Skeletal muscle tissue (tissue), 4 donors: Measurements from ENCODE around the gene BRD3OS. TPM values are rescaled to one million over a fixed set of nuclear protein-coding genes. Genes with fewer than 3 reads are reported as not detected.
A peak's percentile ranks its signal among the peaks of the same experiment; 100 is the strongest.

ENCODE experiments used
- H3K27ac ChIP-seq: one replicate; pipeline ENCODE4 v1.7.0; 2013; ENCODE audit warnings: mild to moderate bottlenecking, low read depth, low read length, inconsistent platforms
- H3K27me3 ChIP-seq, 3 donors: one replicate each; pipeline ENCODE4 v1.7.0; 2013; ENCODE audit warnings: low read length in 3 of 3; ENCODE audit not compliant: control insufficient read depth in 3 of 3, insufficient read depth in 3 of 3
- H3K36me3 ChIP-seq, 3 donors: one replicate each; pipeline ENCODE4 v1.7.0; 2013; ENCODE audit warnings: low read length in 3 of 3; ENCODE audit not compliant: control insufficient read depth in 3 of 3, insufficient read depth in 3 of 3
- H3K4me1 ChIP-seq, 3 donors: one replicate each; pipeline ENCODE4 v1.7.0; 2013; ENCODE audit warnings: low read length in 3 of 3, mild to moderate bottlenecking in 3 of 3; ENCODE audit not compliant: control insufficient read depth in 3 of 3, insufficient read depth in 3 of 3
- H3K4me3 ChIP-seq, 3 donors: one replicate each; pipeline ENCODE4 v1.7.0; 2013; ENCODE audit warnings: low read length in 3 of 3
- H3K9ac ChIP-seq, 3 donors: one replicate each; pipeline ENCODE4 v1.7.0; 2013; ENCODE audit warnings: low read length in 3 of 3, mild to moderate bottlenecking in 3 of 3, moderate library complexity in 2 of 3, low read depth in 1 of 3
- H3K9me3 ChIP-seq, 3 donors: one replicate each; pipeline ENCODE4 v1.7.0; 2013; ENCODE audit warnings: low read length in 3 of 3; ENCODE audit not compliant: control insufficient read depth in 3 of 3
- total RNA-seq: library from RNA; depleted of rRNA; stranded (reverse); fragments of >200 nt; gene quantifications from one replicate; pipeline ENCODE4 v1.2.3, GENCODE V29; 2014
- donor health status: Osteomylitis.

BRD3OS gene
- total RNA-seq, 1 donor from 2014 or later, result 3.7 TPM

DNA sequence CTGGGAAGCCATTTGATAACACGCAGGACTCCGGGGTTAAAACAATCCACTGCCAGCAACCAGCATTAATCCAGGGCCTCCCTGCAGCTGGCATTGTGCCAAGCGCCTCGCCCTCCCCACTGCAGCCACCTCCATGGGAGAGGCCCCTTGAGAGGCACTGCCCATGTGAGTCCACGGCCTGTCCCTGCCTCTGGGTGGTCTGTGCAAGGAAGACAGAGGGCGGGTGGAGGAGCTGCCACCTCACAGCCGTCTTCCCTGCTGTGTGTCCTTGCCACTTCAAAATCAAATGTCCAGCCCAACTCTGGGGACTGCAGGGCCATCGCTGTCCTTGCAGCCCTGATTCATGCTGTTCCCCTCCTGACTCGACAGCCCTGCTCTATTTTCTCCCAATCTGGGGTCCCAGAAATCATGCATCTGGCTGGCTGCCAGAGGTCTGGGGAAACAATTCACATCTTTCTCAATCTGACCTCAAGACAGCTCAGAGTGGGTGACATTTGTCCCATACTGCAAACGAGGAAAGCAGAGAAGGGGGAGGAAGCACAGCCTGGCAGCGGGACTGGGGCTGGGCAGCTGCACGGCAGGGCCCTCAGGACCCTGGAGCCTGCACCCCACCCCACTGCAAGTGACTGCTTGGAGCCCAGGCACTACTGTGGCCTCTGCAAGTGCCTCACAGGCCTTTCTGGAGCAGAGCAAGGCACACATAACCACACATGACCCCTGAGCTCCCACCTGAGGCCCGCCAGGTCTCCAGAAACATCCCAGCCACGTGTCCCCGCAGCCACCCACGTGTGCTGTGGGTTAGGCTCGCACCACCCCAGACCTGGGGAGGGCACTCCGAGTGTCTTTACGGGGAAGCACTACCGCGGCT, 15.7 kb downstream of the BRD3OS start:
- Histone ChIP-seq H3K27me3 (no peaks in the 10 kb centered on the region), H3K4me3 (no peak overlapping the region), H3K36me3 (peaks cover 61 to 63% (median 62%) of the 10 kb centered on the region in 3 donors)

GRCh38 chr9:134041649-134041962, 16.3 kb downstream of the BRD3OS start:
- Histone ChIP-seq H3K4me3 (no peak overlapping the region), H3K36me3 (peaks cover 59 to 62% (median 60%) of the 10 kb centered on the region in 3 donors), H3K27ac (no peak overlapping the region), H3K9ac (no peak overlapping the region), H3K27me3 (no peaks in the 10 kb centered on the region), H3K9me3 (no peaks in the 10 kb centered on the region), H3K4me1 (peaks cover 7 to 24% (median 14%) of the 10 kb centered on the region in 3 donors)

More for the DNA sequence above, 15.7 kb downstream of the BRD3OS start:
- Histone ChIP-seq H3K27ac (no peak overlapping the region), H3K9me3 (no peaks in the 10 kb centered on the region), H3K9ac (no peak overlapping the region), H3K4me1 (peaks cover 2 to 18% (median 9%) of the 10 kb centered on the region in 3 donors)

GRCh38 chr9:134043531-134043988, 18.3 kb downstream of the BRD3OS start:
- H3K27ac ChIP-seq, result no peak overlapping the region
- no peaks in the 10 kb centered on the region for H3K27me3 ChIP-seq
- no peak overlapping the region for H3K9ac ChIP-seq
- H3K36me3 ChIP-seq, result peaks cover 62 to 71% (median 70%) of the 10 kb centered on the region in 3 donors
- H3K4me3 ChIP-seq, result no peak overlapping the region
- H3K9me3 ChIP-seq, result no peaks in the 10 kb centered on the region
- H3K4me1 ChIP-seq, result peaks cover 17 to 39% (median 33%) of the 10 kb centered on the region in 3 donors

- no peaks in the 10 kb centered on the region for H3K9me3 ChIP-seq
- peaks cover 30 to 47% (median 46%) of the 10 kb centered on the region in 3 donors for H3K4me1 ChIP-seq
- peaks cover 55 to 72% (median 66%) of the 10 kb centered on the region in 3 donors for H3K36me3 ChIP-seq
These were observed 19.7 kb downstream of the BRD3OS start for GRCh38 chr9:134044944-134045343.

GRCh38 chr9:134045841-134046544, 20.7 kb downstream of the BRD3OS start:
- Histone ChIP-seq H3K36me3 (peaks cover 62 to 74% (median 72%) of the 10 kb centered on the region in 3 donors), H3K9me3 (no peaks in the 10 kb centered on the region)

More at GRCh38 chr9:134044944-134045343, 19.7 kb downstream of the BRD3OS start:
- H3K4me3 ChIP-seq, result no peak overlapping the region
- no peak overlapping the region for H3K27ac ChIP-seq
- H3K9ac ChIP-seq, result no peak overlapping the region
- no peaks in the 10 kb centered on the region for H3K27me3 ChIP-seq

DNA sequence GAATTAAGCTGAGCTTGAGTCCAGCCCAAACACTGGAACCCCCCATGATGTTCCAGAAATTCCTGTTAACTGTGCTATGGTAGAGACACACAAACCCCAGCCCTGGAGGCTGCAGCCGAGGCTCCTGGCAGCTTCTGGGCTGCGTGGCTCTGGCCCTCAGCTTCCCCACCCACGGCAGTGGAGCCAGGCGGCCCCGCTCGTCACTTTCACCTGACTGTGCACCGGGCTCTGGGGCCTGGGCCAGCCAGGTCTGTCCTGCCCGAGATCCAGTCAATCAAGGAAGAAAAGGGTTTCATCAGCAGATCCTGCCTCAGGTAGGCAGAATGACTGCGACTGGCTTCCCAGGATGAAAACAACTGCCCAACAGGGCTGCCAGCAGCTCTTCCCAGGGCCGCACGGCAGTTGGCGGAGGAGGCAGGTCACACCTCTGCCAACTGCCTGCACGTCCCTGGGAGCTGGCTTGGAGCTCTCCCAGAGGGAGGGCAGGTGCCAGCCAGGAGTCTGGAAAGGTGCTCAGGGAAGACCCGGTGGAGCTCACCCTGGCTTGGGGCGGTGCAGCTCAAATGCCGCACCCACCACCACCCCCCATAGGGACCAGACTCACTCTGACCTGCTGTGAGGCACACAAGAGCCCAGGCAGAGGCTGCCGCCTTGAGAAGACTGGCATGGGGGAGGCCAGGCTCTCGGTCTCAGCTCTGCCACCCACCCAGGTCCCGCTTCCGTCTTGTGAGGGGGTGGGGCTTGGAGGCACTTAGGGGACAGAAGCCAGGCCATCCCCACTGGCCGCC, 21.8 kb downstream of the BRD3OS start:
- no peak overlapping the region for H3K27ac ChIP-seq
- H3K9ac ChIP-seq, result no peak overlapping the region
- H3K27me3 ChIP-seq, result no peaks in the 10 kb centered on the region
- H3K36me3 ChIP-seq, result peaks cover 62 to 74% (median 70%) of the 10 kb centered on the region in 3 donors
- H3K4me1 ChIP-seq, result peaks cover 29 to 44% (median 39%) of the 10 kb centered on the region in 3 donors
- no peak overlapping the region for H3K4me3 ChIP-seq
- no peaks in the 10 kb centered on the region for H3K9me3 ChIP-seq

More at GRCh38 chr9:134045841-134046544, 20.7 kb downstream of the BRD3OS start:
- Histone ChIP-seq H3K27ac (no peak overlapping the region), H3K4me3 (no peak overlapping the region), H3K9ac (peak overlapping the region in 1 of 3 donors; percentile 16), H3K4me1 (peaks cover 29 to 44% (median 43%) of the 10 kb centered on the region in 3 donors), H3K27me3 (no peaks in the 10 kb centered on the region)

DNA sequence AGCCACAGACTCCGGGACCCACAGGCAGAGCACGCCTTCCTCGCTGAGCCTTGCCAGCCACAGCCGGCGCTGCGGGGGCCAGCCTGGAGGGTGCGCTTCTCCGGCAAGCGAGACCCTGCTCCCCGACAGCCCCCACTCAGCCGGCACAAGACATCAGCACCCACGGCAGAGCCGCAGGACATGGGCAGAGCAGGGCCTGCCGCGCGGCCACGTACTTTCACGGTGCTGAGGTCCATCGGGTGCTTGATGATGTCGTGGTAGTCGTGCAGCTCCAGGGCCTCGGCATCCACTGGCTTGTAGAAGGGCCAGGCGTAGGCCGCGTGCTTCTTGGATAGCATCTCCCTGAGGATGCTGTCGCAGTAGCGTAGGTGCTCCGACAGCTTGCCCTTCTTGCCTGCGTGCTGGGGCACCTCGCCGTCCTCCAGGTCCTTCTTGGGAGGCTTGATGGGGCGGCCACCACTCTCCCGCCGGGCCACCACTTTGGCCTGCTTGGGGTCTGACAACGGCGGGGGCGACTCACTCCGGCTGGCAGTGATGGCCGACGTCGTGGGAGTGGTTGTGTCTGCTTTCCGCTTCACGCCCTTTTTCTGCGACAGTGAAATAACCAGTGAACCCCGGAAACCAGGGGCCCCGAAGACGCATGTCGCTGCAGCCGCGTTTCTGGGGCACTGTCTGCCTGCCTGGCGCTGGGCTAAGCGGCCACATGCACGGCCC, 22.7 kb downstream of the BRD3OS start:
- H3K27ac ChIP-seq, result no peak overlapping the region
- H3K36me3 ChIP-seq, result peaks cover 68 to 82% (median 77%) of the 10 kb centered on the region in 3 donors
- no peak overlapping the region for H3K4me3 ChIP-seq
- H3K27me3 ChIP-seq, result no peaks in the 10 kb centered on the region
- H3K4me1 ChIP-seq, result peaks cover 29 to 51% (median 42%) of the 10 kb centered on the region in 3 donors
- H3K9me3 ChIP-seq, result no peaks in the 10 kb centered on the region
- H3K9ac ChIP-seq, result no peak overlapping the region

DNA sequence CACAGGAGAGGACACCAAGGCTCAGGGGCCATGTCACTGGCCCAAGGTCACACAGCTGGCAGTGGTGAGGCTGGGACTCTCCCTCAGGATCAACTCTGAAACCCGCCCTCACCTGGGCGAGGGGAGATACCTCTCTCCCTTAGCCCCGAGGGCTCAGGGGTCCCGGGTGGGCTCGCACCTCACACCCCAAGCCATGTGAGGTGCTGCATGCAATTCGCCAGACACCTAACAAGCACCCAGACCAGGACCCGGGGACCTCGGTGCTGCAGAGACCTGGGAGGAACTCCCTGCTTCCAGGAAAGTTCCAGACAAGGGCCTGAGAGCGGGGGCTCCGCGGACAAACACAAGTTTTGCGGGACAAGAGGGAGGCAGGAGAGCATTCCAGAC, 23.3 kb downstream of the BRD3OS start:
- H3K27ac ChIP-seq, result peak overlapping the region; percentile 54
- peak overlapping the region in 1 of 3 donors; percentile 29 for H3K4me3 ChIP-seq
- H3K36me3 ChIP-seq, result peaks cover 66 to 78% (median 73%) of the 10 kb centered on the region in 3 donors
- peaks cover 31 to 56% (median 44%) of the 10 kb centered on the region in 3 donors for H3K4me1 ChIP-seq
- H3K9ac ChIP-seq, result peak overlapping the region in 2 of 3 donors; percentile 20 to 60
- no peaks in the 10 kb centered on the region for H3K27me3 ChIP-seq
- H3K9me3 ChIP-seq, result no peaks in the 10 kb centered on the region

DNA sequence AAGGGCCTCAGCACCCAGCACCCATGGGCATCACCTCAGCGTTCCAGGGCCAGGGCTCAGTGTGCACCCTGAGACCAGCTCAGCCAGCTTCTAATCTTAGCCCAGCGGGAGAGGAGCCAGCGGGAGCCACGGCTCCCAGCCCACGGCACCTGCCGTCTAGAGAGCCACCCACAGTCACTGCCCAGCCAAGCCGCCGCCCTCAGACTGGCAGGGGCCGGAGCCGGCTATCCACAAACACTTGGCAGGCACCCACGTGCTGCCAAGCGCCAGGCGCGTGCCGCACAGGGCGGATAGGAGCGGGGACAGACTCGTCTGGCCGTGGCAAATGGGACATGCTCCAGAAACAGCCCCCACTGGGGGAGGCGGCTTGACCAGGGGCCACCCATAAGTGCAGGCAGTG, 24.0 kb downstream of the BRD3OS start:
- Histone ChIP-seq H3K9me3 (no peaks in the 10 kb centered on the region), H3K9ac (peak overlapping the region in 1 of 3 donors; percentile 60), H3K27ac (peak overlapping the region; percentile 54), H3K36me3 (peaks cover 59 to 72% (median 68%) of the 10 kb centered on the region in 3 donors), H3K27me3 (no peaks in the 10 kb centered on the region), H3K4me1 (peaks cover 38 to 63% (median 51%) of the 10 kb centered on the region in 3 donors), H3K4me3 (peak overlapping the region in 2 of 3 donors; percentile 26 to 29)
